Peyer's patch (tissue), 4 donors: Measurements from ENCODE around the gene SPATA24.
A peak's percentile ranks its signal among the peaks of the same experiment; 100 is the strongest.

Experiments used
- CTCF ChIP-seq, 6 experiments: fragments of 450-650 bp in 4 of 6; fragments of 200-600 bp in 2 of 6; sonication (generic) in 1 of 6; IDR thresholded peaks; one replicate each; pipeline ENCODE4 v1.5.1; 2017 to 2019; ENCODE audit warnings: antibody characterized with exemption in 6 of 6, mild to moderate bottlenecking in 3 of 6, moderate library complexity in 1 of 6
- POLR2A ChIP-seq, 2 donors: fragments of 450-650 bp; IDR thresholded peaks; one replicate each; pipeline ENCODE4 v1.5.1; 2017; ENCODE audit warnings: antibody characterized with exemption in 2 of 2, mild to moderate bottlenecking in 2 of 2, moderate library complexity in 2 of 2

GRCh38 chr5:139392678-139393496 is 11.0 kb downstream of the SPATA24 start:
- no peak for TF ChIP-seq POLR2A (IDR thresholded peaks at IDR 0.05)
- TF ChIP-seq CTCF (IDR thresholded peaks at IDR 0.05), result peak; percentile 79 to 97 (median 85)
